ENCODE measurements around the gene CLCN4. TPM values are rescaled to one million over a fixed set of nuclear protein-coding genes. Genes with fewer than 3 reads are reported as not detected.

CLCN4 gene
- total RNA-seq, 1 experiment from 2014 or later = 6.9 TPM

DNA sequence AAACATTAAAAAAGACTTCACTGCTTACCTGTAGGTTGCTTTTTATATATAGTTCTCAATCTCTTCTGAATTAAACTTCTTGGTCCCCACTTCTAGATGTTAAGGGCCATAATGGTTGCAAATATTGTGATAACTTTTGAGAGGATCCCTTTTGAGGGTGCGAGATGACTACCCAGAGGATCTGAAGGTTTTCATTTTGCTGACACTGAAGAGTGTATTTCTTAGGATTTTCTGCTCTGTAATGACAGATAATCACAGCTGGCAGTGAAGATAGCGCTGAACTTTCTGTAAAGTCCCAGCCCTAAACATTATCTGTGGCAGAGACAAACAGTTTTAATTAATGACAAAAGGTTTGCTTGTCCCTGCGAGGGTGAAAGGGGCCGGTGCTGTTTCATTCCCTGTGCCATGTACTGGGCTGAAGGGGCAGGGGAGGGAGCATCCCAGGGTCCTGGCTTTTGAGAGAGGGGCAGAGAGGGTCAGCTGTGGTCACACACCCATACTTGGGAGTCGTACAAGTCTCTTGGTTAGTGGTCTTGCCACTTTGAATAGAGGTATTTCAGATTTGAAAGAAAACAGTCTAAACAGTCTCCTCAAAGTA lies 22.2 kb downstream of the CLCN4 start:
- Histone ChIP-seq H4K91ac (ENCODE audit: insufficient read length, low read depth, low read length) (no peak overlapping the region), H3K9ac (ENCODE audit: extremely low read depth, insufficient read length, low read length) (no peak overlapping the region), H3K79me2 (ENCODE audit: insufficient read depth, low read length) (no peaks in the 10 kb centered on the region), H3K4ac (ENCODE audit: low read depth, low read length) (no peak overlapping the region), H2BK20ac (ENCODE audit: low read depth, low read length, poor library complexity, severe bottlenecking) (no peak overlapping the region), H2BK5ac (ENCODE audit: insufficient read length, low read length) (no peak overlapping the region), H3K4me1 (ENCODE audit: insufficient read depth, low read length) (no peaks in the 10 kb centered on the region), H3K18ac (ENCODE audit: insufficient read length, low read depth, low read length) (no peak overlapping the region), H3T11ph (ENCODE audit: low read length) (no peak overlapping the region), H3K4me2 (ENCODE audit: insufficient read depth, insufficient read length, low read length) (no peak overlapping the region), H4K5ac (ENCODE audit: insufficient read length, low read depth, low read length) (no peak overlapping the region), H3K27me3 (ENCODE audit: insufficient read depth, low read length) (no peaks in the 10 kb centered on the region), H2AK5ac (ENCODE audit: insufficient read length, low read length) (no peak overlapping the region), H2BK12ac (ENCODE audit: insufficient read length, low read depth, low read length) (no peak overlapping the region), H3K79me1 (ENCODE audit: insufficient read depth, low read depth, low read length, poor library complexity, severe bottlenecking) (no peaks in the 10 kb centered on the region), H2BK15ac (ENCODE audit: low read depth, low read length) (no peak overlapping the region), H3K9me3 (ENCODE audit: control insufficient read depth, low read depth, low read length) (peaks cover 7% of the 10 kb centered on the region), H2BK120ac (ENCODE audit: low read depth, low read length, poor library complexity, severe bottlenecking) (no peak overlapping the region), H3K23me2 (ENCODE audit: insufficient read length, low read depth, low read length, poor library complexity, severe bottlenecking) (no peaks in the 10 kb centered on the region), H2AFZ (ENCODE audit: low read length) (no peak overlapping the region), H4K20me1 (ENCODE audit: control insufficient read depth, insufficient read depth, insufficient read length) (no peaks in the 10 kb centered on the region), H3K14ac (ENCODE audit: insufficient read depth, low read length) (no peak overlapping the region), H4K8ac (replicated peaks; ENCODE audit: insufficient read length, low read depth, low read length) (no peak overlapping the region), H3K56ac (ENCODE audit: insufficient read length, low read depth, low read length) (no peak overlapping the region), H3K27ac (ENCODE audit: insufficient read length, low read depth, low read length) (no peak overlapping the region), H3K23ac (ENCODE audit: insufficient read length, low read depth, low read length) (no peak overlapping the region)
- TF ChIP-seq, protein P1, sequence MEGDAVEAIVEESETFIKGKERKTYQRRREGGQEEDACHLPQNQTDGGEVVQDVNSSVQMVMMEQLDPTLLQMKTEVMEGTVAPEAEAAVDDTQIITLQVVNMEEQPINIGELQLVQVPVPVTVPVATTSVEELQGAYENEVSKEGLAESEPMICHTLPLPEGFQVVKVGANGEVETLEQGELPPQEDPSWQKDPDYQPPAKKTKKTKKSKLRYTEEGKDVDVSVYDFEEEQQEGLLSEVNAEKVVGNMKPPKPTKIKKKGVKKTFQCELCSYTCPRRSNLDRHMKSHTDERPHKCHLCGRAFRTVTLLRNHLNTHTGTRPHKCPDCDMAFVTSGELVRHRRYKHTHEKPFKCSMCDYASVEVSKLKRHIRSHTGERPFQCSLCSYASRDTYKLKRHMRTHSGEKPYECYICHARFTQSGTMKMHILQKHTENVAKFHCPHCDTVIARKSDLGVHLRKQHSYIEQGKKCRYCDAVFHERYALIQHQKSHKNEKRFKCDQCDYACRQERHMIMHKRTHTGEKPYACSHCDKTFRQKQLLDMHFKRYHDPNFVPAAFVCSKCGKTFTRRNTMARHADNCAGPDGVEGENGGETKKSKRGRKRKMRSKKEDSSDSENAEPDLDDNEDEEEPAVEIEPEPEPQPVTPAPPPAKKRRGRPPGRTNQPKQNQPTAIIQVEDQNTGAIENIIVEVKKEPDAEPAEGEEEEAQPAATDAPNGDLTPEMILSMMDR (conservative IDR thresholded peaks at IDR 0.05) = no peak
- Mint-ChIP-seq H3K36me3 (ENCODE audit: insufficient read depth in 1 of 3, low read depth in 3 of 3) (peaks cover 0 to 9% (median 9%) of the 10 kb centered on the region in 3 experiments; a peak in 4 of 7 replicates), H3K27me3 (ENCODE audit: low read depth) (no peaks in the 10 kb centered on the region), H3K4me3 (no peak overlapping the region), H3K4me1 (peaks cover 18 to 19% of the 10 kb centered on the region in 2 experiments), H3K27ac (no peak overlapping the region), H3K9me3 (peaks cover 50 to 60% of the 10 kb centered on the region in 2 experiments)
- DNase-seq = no peak
- no CpG with 5 or more reads among the region's 5 CpGs for WGBS (ENCODE audit: extremely low coverage, insufficient read length, low lambda C conversion rate)
